ENCODE measurements around the gene MRPL14. TPM values are rescaled to one million over a fixed set of nuclear protein-coding genes. Genes with fewer than 3 reads are reported as not detected.

MRPL14 gene
- total RNA-seq, 1 donor from 2014 or later, result 30.3 TPM

- no peak for TF ChIP-seq CTCF (IDR thresholded peaks at IDR 0.05; ENCODE audit: unreplicated experiment)
- Mint-ChIP-seq H3K9me3 (ENCODE audit: unreplicated experiment) (no peaks in the 10 kb centered on the region), H3K27ac (ENCODE audit: unreplicated experiment) (no peak overlapping the region), H3K36me3 (ENCODE audit: low read depth, unreplicated experiment) (peaks cover 5% of the 10 kb centered on the region), H3K4me1 (ENCODE audit: unreplicated experiment) (peaks cover 11% of the 10 kb centered on the region), H3K4me3 (ENCODE audit: unreplicated experiment) (no peak overlapping the region), H3K27me3 (ENCODE audit: unreplicated experiment) (peaks cover 3% of the 10 kb centered on the region)
- no peak for DNase-seq (ENCODE audit: low spot score)
Measured at GRCh38 chr6:44102527-44102926, 24.7 kb downstream of the MRPL14 start.

- no peak overlapping the region for H3K4me3 Mint-ChIP-seq (ENCODE audit: unreplicated experiment)
- peaks cover 12% of the 10 kb centered on the region for H3K4me1 Mint-ChIP-seq (ENCODE audit: unreplicated experiment)
- H3K36me3 Mint-ChIP-seq (ENCODE audit: low read depth, unreplicated experiment), result peaks cover 5% of the 10 kb centered on the region
- DNase-seq (ENCODE audit: low spot score), result no peak
- no peak overlapping the region for H3K27ac Mint-ChIP-seq (ENCODE audit: unreplicated experiment)
- H3K9me3 Mint-ChIP-seq (ENCODE audit: unreplicated experiment), result no peaks in the 10 kb centered on the region
- H3K27me3 Mint-ChIP-seq (ENCODE audit: unreplicated experiment), result peaks cover 4% of the 10 kb centered on the region
- TF ChIP-seq CTCF (IDR thresholded peaks at IDR 0.05; ENCODE audit: unreplicated experiment), result no peak
Measured at GRCh38 chr6:44101832-44102231, 25.4 kb downstream of the MRPL14 start.

GRCh38 chr6:44100088-44100550 is 27.1 kb downstream of the MRPL14 start:
- Mint-ChIP-seq H3K9me3 (ENCODE audit: unreplicated experiment) (no peaks in the 10 kb centered on the region), H3K4me1 (ENCODE audit: unreplicated experiment) (peaks cover 12% of the 10 kb centered on the region), H3K27ac (ENCODE audit: unreplicated experiment) (no peak overlapping the region), H3K4me3 (ENCODE audit: unreplicated experiment) (no peak overlapping the region), H3K27me3 (ENCODE audit: unreplicated experiment) (peaks cover 8% of the 10 kb centered on the region), H3K36me3 (ENCODE audit: low read depth, unreplicated experiment) (no peaks in the 10 kb centered on the region)
- peak; percentile 57 for TF ChIP-seq CTCF (IDR thresholded peaks at IDR 0.05; ENCODE audit: unreplicated experiment)
- peak; percentile 58 for DNase-seq (ENCODE audit: low spot score)

- H3K27ac Mint-ChIP-seq (ENCODE audit: unreplicated experiment), result no peak overlapping the region
- peaks cover 11% of the 10 kb centered on the region for H3K27me3 Mint-ChIP-seq (ENCODE audit: unreplicated experiment)
- H3K36me3 Mint-ChIP-seq (ENCODE audit: low read depth, unreplicated experiment), result peaks cover 4% of the 10 kb centered on the region
- no peaks in the 10 kb centered on the region for H3K9me3 Mint-ChIP-seq (ENCODE audit: unreplicated experiment)
- no peak overlapping the region for H3K4me3 Mint-ChIP-seq (ENCODE audit: unreplicated experiment)
- no peak for DNase-seq (ENCODE audit: low spot score)
- H3K4me1 Mint-ChIP-seq (ENCODE audit: unreplicated experiment), result peaks cover 7% of the 10 kb centered on the region
- no peak for TF ChIP-seq CTCF (IDR thresholded peaks at IDR 0.05; ENCODE audit: unreplicated experiment)
Measured at GRCh38 chr6:44099192-44099591, 28.1 kb downstream of the MRPL14 start.

- H3K36me3 Mint-ChIP-seq (ENCODE audit: low read depth, unreplicated experiment), result peaks cover 4% of the 10 kb centered on the region
- no peak overlapping the region for H3K27ac Mint-ChIP-seq (ENCODE audit: unreplicated experiment)
- peaks cover 7% of the 10 kb centered on the region for H3K4me1 Mint-ChIP-seq (ENCODE audit: unreplicated experiment)
- H3K9me3 Mint-ChIP-seq (ENCODE audit: unreplicated experiment), result no peaks in the 10 kb centered on the region
- DNase-seq (ENCODE audit: low spot score), result no peak
- TF ChIP-seq CTCF (IDR thresholded peaks at IDR 0.05; ENCODE audit: unreplicated experiment), result no peak
- H3K27me3 Mint-ChIP-seq (ENCODE audit: unreplicated experiment), result peaks cover 11% of the 10 kb centered on the region
- H3K4me3 Mint-ChIP-seq (ENCODE audit: unreplicated experiment), result no peak overlapping the region
Measured at GRCh38 chr6:44097782-44098317, 29.4 kb downstream of the MRPL14 start.

All from endothelial cell (in vitro differentiated cells).